GM23338 (cell line): ENCODE results near the gene EYA2.

Source experiments
- CREB1 ChIP-seq: fragments of 250-450 bp; sonication (Bioruptor Pico); IDR thresholded peaks from 2 replicates; pipeline ENCODE4 v1.5.0; 2020; ENCODE audit warnings: low read depth, mild to moderate bottlenecking, moderate library complexity
- EZH2 ChIP-seq: fragments of 200-600 bp; sonication (generic); IDR thresholded peaks from one replicate; pipeline ENCODE4 v1.8.0; 2017; ENCODE audit warnings: antibody characterized with exemption, mild to moderate bottlenecking, low read depth; ENCODE audit not compliant: unreplicated experiment
- EZH2phosphoT487 ChIP-seq: fragments of 200-600 bp; sonication (generic); IDR thresholded peaks from one replicate; pipeline ENCODE4 v1.8.1; 2018; ENCODE audit warnings: antibody characterized with exemption; ENCODE audit not compliant: unreplicated experiment
- JUNB ChIP-seq: IDR thresholded peaks from one replicate; pipeline ENCODE4 v1.6.1; 2016; ENCODE audit warnings: antibody characterized with exemption; ENCODE audit not compliant: unreplicated experiment
- NANOG ChIP-seq: IDR thresholded peaks from 2 replicates; pipeline ENCODE4 v1.6.1; 2016; ENCODE audit warnings: antibody characterized with exemption, borderline replicate concordance
- POLR2AphosphoS5 ChIP-seq: IDR thresholded peaks from 2 replicates; pipeline ENCODE4 v1.6.1; 2016; ENCODE audit warnings: antibody characterized with exemption, low read depth
- ZNF114 ChIP-seq: fragments of 250-450 bp; sonication (Bioruptor Pico); IDR thresholded peaks from 2 replicates; pipeline ENCODE4 v1.5.0; 2020; ENCODE audit warnings: mild to moderate bottlenecking, moderate library complexity
- TF ChIP-seq, protein P1 (sequence below), 2 experiments: fragments of 200-600 bp in 1 of 2; sonication (generic) in 1 of 2; conservative IDR thresholded peaks; 2 replicates each; pipeline versions ENCODE4 v1.5.1 to v1.6.1; 2016 to 2017; ENCODE audit warnings: antibody characterized with exemption in 2 of 2, low read depth in 2 of 2, mild to moderate bottlenecking in 2 of 2, moderate library complexity in 1 of 2
- TF ChIP-seq, protein P2 (sequence below): IDR thresholded peaks from one replicate; pipeline ENCODE4 v1.6.1; 2018; ENCODE audit warnings: antibody characterized with exemption; ENCODE audit not compliant: unreplicated experiment
- TF ChIP-seq, protein P3 (sequence below): IDR thresholded peaks from 2 replicates; pipeline ENCODE4 v1.6.1; 2016; ENCODE audit warnings: antibody characterized with exemption

DNA sequence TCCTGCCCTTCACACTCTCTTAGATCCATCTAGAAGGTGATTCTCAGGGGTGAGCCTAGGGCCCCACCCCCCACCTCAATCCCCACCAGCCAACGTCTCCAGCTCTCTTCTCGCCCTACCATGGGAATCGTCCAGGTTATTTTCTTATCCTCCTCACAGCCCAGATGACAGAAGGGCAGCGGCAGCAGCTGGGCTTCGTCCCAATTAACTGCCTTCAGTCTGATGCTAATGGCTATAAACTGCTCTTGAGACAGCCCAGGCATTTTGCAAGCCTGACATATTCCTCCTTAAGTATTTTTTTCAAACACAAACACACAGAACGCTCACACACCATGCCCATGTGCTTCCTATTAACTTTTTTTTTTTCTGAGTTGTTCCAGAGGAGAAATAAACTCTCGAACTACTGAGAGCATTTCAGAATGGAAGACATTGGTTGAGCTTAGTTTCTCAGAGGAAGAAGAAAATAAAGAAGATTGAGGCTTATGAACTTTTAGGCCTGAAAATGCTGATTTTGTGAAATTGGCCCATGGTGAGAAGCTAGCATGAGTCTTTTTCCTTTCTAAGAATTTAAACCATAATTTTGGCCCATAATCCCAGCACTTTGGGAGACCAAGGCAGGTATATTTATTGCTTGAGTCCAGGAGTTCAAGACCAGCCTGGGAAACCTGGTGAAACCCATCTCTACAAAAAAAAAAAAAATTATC is 124.6 kb downstream of the EYA2 start:
- TF ChIP-seq EZH2 (no peak), CREB1 (CRISPR knock-in tag) (no peak), EZH2phosphoT487 (no peak), POLR2AphosphoS5 (no peak), ZNF114 (CRISPR knock-in tag) (no peak), JUNB (no peak), NANOG (no peak)
- TF ChIP-seq, protein P1, sequence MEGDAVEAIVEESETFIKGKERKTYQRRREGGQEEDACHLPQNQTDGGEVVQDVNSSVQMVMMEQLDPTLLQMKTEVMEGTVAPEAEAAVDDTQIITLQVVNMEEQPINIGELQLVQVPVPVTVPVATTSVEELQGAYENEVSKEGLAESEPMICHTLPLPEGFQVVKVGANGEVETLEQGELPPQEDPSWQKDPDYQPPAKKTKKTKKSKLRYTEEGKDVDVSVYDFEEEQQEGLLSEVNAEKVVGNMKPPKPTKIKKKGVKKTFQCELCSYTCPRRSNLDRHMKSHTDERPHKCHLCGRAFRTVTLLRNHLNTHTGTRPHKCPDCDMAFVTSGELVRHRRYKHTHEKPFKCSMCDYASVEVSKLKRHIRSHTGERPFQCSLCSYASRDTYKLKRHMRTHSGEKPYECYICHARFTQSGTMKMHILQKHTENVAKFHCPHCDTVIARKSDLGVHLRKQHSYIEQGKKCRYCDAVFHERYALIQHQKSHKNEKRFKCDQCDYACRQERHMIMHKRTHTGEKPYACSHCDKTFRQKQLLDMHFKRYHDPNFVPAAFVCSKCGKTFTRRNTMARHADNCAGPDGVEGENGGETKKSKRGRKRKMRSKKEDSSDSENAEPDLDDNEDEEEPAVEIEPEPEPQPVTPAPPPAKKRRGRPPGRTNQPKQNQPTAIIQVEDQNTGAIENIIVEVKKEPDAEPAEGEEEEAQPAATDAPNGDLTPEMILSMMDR (conservative IDR thresholded peaks at IDR 0.05; ENCODE audit: low read depth in 2 of 2): no peak
- TF ChIP-seq, protein P2, sequence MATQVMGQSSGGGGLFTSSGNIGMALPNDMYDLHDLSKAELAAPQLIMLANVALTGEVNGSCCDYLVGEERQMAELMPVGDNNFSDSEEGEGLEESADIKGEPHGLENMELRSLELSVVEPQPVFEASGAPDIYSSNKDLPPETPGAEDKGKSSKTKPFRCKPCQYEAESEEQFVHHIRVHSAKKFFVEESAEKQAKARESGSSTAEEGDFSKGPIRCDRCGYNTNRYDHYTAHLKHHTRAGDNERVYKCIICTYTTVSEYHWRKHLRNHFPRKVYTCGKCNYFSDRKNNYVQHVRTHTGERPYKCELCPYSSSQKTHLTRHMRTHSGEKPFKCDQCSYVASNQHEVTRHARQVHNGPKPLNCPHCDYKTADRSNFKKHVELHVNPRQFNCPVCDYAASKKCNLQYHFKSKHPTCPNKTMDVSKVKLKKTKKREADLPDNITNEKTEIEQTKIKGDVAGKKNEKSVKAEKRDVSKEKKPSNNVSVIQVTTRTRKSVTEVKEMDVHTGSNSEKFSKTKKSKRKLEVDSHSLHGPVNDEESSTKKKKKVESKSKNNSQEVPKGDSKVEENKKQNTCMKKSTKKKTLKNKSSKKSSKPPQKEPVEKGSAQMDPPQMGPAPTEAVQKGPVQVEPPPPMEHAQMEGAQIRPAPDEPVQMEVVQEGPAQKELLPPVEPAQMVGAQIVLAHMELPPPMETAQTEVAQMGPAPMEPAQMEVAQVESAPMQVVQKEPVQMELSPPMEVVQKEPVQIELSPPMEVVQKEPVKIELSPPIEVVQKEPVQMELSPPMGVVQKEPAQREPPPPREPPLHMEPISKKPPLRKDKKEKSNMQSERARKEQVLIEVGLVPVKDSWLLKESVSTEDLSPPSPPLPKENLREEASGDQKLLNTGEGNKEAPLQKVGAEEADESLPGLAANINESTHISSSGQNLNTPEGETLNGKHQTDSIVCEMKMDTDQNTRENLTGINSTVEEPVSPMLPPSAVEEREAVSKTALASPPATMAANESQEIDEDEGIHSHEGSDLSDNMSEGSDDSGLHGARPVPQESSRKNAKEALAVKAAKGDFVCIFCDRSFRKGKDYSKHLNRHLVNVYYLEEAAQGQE: no peak
- TF ChIP-seq, protein P3, sequence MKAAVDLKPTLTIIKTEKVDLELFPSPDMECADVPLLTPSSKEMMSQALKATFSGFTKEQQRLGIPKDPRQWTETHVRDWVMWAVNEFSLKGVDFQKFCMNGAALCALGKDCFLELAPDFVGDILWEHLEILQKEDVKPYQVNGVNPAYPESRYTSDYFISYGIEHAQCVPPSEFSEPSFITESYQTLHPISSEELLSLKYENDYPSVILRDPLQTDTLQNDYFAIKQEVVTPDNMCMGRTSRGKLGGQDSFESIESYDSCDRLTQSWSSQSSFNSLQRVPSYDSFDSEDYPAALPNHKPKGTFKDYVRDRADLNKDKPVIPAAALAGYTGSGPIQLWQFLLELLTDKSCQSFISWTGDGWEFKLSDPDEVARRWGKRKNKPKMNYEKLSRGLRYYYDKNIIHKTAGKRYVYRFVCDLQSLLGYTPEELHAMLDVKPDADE: no peak
